Pons (tissue), 1 donor: ENCODE results near the gene ASIC2.

Experiments used
- DNase-seq: peaks from one replicate; pipeline ENCODE4 v3.0.0-alpha.2; 2016; ENCODE audit warnings: low spot score

The ASIC2 gene

DNA sequence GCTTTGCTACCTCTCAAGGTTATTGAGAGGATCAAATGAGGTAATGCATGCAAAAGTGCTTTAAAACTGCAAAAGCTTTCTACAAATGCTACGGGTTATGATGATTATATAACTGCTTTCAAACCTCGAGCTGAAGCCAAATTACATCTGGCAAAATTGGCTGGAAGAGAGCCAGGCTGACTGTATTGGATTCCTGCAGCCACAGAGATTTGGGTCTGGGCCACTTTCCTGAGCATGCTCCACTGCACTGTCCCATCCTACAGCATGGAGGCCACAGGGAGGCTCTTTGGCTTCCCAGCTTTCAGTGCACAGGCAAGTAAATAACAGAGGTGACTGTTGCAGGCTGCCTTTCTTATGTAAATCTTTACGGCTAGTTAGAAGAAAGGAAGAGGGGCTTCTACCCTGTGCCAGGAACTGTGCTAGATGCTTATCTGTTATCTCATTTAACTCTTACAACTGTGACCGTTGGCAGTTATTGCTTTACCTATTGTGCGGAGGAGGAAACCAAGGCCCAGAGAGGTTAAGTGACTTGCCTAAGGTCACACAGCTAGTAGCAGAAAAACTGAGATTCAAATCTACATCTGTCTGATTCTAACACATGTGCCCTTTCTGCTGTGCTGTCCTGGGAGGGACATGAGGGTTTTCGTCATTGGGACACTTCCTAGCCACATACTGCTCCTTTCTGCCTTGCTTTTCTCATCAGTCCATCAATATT lies 179.7 kb downstream of the ASIC2 start:
- no peak for DNase-seq

DNA sequence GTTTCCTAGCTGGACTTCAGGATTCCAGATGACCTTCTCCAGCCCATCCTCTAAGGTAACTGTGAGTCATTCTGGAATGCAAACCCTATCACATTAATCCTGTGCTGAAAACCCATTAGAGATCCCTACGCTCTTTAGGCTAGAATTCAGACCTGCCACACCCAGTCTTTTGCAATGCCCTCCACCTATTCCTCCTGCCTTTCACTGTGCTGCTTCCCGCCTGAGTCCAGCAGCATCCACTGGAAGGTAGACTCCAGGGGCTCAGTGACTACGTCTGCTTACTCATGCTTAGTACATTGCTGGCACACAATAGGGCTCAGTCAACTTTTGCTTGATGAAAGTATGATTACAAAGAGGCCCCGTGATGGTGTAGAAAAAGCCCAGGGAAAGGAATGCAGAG lies 180.3 kb downstream of the ASIC2 start:
- no peak for DNase-seq

DNA sequence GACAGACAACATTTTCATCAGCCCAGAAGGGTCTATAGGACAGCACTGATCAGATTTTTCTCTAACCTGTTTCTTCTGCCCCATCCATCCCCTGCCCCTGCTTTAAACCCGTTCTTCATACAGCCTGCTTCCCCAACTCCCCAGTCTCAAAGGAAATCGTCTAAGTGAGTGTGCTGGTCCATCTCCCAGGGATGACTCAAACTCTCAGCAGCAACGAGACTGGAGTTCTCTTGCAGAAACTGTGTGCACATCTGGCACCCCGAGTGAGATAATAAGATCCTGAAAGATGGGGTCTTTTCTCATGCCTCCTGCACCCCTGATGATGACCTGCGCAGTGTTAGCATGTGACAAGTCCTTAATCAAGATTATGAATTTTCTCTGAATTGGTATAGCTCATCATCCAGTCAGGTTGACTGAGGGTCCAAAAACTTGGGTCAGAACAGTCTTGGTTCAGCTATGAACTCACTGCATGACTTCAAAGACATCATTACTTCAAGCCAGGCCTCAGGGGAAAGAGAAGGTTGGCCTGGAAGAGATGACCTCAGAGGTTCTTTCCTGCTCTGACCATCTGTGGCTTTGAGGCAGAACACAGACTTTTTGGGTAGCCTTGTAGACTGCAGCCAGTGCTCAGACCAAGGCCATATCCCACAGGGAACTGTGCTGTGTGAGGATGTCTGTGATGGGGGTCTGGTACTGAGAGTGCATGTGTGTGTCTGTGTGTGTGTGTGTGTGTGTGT lies 183.6 kb downstream of the ASIC2 start:
- no peak for DNase-seq

DNA sequence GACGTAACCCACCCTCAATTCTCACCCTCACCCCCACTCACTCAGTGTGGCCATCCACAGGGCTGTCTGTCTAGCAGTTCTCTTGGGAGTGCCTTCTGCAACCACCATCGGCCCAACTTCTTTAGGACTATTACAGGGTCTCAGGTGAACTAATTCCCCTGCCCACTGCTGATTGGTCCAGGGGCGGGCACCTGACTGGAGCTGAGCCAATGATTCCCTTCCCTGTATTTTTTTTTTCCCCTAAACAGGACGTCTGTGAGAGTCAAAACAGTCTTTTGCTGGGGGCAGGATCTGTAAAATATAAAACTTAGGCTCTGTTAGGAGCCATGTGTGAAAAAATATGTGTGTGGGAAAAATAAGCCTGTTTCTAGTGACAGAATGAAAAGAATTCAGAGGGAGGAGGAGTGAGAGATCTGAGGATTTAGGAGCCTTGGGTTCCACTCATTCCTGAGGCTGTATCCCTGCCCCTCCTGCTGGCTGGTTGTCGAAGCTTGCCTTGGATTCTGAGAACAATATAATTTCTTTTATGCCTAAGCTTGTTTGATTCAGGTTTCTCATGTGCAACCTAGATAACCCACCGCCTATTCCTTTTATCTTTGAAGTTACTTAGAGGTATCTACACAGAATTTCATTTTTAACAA lies 186.4 kb downstream of the ASIC2 start:
- DNase-seq, result no peak

DNA sequence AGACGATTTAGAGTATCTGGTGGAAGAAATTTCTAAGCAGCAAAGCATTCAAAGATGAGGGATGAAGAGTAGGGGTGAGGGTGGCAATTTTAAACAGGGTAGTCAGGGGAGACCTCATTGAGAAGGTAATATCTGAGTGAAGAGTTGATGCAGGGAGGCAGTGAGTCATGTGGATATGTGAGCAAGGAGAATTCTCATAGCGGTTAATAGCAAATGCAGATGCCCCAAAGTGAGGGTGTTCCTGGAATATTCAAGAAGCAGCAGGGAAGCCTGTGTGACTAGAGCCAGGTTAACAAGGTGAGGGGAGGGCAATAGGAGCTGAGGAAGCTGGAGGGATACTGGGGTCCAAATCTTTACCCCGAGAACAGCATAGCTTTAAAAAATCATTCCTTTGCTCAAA lies 187.2 kb downstream of the ASIC2 start:
- no peak for DNase-seq

DNA sequence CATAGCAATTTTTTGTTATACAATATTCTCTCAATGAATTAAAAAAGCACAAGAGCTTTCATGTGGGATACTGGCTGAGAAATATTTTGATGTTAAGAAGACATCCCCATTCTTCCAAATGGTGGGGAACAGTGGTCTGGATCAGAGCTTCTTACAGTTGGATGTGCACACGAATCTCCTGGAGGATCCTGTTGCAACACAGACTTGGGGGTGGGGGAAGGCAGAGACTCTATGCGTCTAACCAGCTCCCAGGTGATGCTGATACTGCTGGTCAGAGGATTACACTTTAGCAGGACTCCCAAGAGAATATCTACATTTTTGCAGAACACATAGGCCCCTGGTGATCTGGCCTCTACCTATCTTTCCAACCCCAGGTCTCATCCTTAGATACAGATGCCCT lies 193.2 kb downstream of the ASIC2 start:
- DNase-seq, result no peak

DNA sequence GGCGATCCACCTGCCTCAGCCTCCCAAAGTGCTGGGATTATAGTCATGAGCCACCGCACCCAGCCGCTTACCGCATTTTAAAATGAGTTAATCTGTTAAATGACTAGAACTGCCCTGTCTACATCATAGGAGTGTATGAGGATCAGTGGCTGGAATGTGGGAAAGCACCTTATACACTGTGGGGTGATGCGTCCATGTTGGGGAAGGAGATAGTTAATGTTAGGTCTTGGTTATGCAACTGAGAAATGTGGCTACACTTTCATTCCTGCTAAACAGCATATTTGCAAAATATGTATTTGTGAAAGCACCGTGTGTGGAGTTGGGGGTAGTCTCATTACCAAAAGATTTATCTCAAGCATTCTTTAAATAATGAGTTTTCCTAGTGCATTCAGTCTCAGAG lies 193.8 kb downstream of the ASIC2 start:
- DNase-seq, result no peak

DNA sequence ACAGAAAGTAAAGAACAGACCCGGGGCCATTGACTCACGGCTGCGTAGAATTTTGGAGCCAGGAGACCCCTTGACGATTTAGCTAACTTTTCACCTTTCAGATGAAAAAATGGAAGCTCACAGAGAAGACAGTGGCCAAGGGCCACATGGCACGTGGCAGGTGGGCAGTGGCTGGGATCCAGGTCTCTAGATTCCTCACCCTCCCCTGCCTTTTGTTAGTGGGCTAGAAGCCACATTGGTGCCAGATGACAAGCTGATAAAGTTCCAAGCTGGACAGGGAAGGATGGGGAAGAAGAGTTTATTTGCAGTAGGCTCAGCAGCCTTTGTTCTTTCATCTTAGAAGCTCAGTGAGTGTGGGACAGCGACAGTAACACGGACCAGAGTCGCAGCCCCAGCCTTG lies 195.7 kb downstream of the ASIC2 start:
- no peak for DNase-seq

DNA sequence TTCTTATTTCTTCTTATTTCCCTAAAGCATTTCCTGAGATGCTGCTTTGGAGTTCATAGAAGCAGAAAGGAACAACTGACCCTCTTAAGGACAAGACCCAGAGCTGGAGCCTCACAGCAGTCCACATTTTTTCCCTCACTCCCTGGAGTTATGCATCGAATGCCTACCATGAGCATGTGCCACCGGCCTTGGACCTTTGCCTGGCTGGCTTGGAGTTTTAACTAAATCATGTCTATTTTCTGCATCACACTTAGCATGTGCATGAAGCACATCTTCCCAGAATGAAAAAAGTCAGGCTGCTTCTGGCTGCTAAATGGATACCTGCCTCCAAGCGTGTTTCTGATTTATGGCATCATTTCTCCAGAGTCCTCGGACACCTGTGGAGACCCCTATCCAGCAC lies 196.9 kb downstream of the ASIC2 start:
- DNase-seq, result no peak

DNA sequence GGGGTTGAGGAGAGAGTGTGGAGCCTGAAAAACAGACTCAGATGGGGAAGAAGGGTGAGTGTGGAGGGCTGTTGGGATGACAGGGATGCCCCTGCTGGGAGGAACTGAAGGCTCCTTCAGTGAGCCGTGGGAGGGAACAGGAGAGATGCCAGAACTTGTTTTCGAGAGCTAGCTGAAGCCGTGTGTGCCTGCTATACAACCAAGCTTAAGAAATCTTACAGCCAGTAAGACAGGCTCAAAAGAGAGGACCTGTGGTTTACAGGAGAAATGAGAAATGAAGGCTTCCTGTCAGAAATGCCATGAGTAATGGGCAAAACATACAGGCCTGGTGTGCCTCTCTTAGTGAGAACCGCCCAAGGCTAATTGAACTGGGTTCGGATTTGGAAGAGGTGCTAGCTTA lies 201.8 kb downstream of the ASIC2 start:
- DNase-seq, result no peak

DNA sequence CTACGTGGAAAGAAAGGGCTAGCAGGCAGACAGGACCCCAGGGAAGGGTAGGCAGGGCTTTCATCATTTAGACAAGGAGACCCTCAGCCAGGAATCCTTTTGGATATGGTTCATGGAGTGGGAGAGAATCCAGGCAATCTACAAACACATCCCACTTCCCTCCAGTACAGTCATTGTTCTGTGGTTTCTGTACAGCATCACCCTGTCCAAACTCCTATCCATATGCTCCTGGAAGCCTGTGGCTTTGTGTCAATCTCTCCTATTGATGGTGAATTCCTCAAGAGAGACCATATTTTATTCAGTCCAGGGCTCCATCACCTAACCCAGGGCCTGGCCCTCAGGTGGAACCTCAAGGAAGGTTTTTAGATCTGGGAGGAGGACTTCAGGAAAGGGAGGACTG lies 202.3 kb downstream of the ASIC2 start:
- DNase-seq, result no peak

DNA sequence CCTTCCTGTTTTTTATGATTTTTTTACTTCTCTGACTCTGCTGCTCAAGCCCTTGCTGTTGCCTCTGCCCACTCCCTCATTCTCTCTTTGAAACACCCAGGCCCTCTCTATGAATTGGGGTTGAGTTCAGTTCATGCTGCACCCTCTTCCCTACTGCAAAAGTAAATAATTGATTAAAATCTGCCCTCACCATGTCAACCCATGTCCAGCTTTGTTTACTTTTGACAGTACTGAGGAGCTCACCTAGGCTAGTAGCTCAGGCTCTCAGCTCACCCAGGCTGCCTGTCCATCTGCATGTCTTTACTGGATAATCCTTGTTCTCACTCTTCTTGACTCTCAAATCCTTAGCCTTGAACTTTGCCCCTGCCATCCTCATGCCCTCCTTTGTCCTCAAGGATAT lies 206.2 kb downstream of the ASIC2 start:
- DNase-seq, result no peak

DNA sequence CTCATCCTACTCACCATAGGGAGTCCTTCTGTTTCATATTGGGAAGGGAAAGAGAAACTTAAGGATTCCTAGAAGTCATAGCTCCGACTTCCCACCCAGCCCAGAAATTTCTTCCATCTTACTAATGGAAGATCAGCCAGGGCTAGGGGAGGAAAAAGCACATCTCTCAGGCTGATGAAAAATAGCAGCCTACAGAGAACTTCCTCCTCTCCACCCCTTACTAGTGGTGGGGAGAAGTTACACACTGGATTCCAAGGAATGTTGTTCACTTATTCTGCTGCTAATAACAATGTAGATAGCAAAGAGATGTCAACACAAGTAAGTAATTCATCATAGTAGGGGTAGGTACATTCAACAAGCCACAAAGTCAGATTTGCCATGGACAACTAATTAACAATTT lies 207.1 kb downstream of the ASIC2 start:
- DNase-seq, result no peak

DNA sequence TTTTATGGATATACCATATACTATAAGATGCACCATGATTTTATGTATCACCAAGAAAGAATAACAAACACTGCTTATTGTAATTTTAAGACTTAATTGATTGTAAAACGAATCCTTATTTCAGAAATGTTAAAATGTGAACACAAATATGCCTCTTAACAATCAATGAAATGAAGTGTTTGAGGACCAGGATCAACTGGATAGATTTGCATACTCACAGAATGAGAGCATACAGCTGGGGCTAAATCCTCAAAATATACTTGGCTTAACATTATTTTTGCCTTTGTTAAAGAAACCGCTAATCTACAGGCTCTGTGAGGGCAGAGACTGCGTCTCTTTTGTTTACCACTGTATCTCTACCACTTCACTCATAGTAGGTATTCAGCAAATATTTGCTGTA lies 207.8 kb downstream of the ASIC2 start:
- no peak for DNase-seq

DNA sequence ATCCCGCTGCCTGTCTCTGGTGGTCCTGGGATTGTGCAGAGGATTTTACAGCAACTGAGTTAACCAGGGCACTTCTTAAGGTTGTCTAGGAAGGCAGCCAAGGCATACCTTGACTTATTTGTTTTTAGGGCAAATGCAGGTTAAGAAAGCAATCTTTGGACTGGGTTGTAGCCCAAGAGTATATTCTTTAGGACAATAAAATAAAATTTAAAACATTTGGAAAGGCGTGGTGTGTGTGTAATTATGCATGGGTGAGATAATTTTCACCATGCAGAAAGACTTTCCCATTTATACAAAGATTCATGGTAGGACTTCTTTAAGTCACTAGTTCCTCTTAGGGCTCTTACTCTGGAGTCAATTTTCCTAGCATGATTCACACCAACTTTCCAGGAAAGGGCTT lies 208.3 kb downstream of the ASIC2 start:
- DNase-seq, result no peak

DNA sequence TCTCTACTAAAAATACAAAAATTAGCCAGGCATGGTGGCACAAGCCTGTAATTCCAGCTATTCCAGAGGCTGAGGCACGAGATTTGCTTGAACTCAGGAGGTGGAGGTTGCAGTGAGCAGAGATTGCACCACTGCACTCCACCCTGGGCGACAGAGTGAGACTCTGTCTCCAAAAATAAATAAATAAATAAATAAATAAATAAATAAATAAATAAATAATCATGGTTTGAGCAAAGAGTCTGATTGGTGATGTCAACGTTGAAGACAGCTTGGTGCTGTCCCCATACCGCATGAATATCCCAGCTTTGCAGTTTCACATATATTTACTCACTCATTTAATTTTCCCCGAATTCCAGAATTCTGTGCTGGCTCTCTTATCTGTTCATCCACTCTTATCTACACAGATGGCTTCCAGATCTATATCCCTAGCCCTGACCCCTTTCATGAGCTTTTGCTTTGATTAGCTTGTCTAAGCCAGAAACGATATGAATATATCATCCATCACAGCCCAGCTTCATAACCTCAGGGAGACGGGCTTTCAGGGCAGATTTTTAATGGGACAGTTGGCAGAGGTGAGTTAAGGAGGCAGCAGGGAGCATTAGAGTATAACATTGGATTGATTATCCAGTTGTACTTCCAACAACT lies 210.4 kb downstream of the ASIC2 start:
- no peak for DNase-seq

DNA sequence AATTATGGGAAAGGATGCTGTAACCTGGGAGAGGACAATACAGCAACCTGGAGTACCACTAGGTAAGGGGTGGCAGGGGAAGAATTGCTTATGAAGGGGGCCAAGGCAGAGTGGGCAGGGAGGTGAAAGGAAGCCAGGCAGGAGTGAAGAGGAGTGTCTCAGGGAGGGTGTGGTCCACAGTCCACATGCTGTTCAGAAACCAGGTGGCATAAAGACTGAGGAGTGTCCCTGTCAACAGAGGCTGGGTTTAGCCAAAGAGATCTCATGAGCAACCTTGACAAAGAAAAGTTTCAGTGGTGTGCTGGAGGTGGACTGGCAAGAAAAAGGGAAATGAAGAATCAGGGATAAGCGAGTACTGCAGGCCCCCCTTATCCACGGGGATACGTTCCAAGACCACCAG lies 213.0 kb downstream of the ASIC2 start:
- DNase-seq, result no peak

DNA sequence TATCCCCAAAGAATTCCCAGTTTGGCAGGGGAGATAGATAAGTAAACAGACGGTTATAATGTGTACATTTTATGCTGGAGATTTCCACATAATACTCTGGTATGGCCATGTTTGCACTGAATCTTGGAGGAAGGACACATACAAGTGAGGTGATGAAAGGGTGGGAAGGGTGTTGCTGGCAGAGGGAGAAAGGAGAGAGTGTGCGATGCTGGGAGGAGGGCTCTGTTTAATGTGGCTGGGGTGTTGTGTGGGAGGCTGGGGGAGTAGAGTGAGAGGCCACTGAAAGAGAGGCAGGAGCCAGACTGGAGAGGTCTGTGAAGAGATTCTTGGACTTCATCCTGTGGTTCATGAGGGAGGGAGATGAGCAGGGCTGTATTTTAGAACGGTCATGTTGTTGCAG lies 213.9 kb downstream of the ASIC2 start:
- DNase-seq, result no peak

DNA sequence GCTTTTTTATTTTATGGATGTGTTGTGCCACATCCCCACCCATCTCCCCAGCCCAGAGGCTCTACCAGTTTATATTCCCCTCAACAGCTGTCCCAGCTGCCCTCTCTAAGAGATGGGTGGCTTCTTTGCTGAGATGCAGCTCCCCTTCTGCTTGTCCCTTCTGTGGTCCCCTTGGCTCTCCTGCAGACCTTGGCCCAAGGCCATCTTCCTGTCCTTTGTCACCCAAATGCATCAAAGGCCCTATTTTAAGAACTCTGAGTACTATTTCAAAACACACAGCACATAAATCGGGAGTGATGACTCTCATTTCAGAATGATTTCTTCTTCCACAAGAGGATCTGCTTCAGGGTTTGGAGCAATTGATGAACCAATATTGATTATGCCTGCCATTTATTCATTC lies 216.1 kb downstream of the ASIC2 start:
- DNase-seq, result no peak

DNA sequence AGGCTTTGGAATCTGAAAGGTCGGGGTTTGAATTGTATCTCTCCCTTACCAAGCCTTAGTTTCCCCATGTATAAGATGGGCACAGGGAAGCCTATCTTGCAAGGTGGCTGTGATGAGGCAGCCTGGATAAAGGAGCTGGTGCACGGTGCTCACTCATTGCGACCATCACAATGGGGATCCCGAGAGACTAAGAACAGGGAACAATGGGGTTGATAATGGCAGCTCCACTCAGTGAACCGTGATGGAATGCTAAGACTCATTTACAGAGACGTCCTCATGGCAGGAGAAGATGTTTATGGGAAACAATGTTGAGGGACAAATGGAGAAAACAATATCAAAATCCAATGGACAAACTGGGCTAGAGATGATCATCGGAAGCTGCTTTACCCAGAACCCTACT lies 219.7 kb downstream of the ASIC2 start:
- DNase-seq, result no peak

DNA sequence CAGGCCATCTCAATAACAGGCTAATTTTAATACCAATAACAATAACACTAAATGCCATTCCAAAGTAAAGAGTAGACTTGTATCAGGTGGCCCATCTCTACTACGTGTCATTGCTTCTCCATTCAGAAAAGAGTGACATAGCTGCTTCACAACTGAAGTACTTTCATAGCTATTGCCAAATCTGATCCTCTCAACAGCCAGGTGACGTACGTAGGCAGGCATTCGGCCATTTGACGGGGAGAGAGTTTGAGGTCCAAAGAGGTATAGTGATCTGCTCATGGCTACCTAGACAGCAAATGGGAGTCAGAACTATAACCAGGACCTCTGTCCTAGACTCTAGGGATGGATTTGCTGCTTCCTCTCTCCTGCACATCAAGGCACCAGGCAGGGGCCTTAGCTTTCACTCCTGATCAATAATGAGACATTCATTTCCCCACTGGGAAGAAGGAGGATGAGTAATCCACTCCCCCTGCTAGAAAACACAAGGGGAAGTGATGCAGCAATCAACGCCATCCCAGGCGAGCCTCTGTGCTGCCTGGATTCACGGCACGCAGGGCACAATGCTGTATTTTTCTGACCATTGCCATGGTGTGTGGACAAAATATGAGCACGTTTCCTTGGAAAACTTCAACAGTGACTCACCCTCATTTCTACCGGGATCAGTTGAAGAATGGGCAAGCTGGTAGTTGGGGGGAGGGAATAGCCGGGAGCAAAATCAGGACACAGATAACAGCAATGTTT lies 220.5 kb downstream of the ASIC2 start:
- no peak for DNase-seq

DNA sequence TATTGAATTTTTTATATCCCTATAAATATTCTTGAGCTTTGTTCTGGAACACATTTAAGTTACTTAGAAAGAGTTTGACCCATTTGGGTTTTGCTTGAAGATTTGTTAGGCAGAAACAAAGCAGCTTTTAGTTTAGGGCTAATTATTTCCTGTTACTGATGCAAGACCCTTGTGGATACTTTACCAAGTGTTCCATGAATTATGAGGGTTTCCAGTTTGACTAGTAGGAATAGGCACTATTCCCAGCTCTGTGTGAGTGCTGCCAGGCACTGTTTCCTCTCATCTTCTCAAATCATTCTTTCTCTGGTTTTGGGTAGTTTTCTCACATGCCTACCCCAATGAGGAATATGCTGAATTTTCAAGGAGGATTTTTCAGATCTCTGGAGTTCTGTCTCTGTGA lies 221.4 kb downstream of the ASIC2 start:
- DNase-seq, result no peak
